GM20000 (cell line): ENCODE data around the gene LMX1B.

Source experiments
- DNase-seq: peaks from one replicate; pipeline ENCODE4 v3.0.0; 2012; ENCODE audit warnings: low spot score
- TF ChIP-seq, protein P1 (sequence below): IDR thresholded peaks from 2 replicates; pipeline ENCODE4 v1.5.1; 2012; ENCODE audit warnings: mild to moderate bottlenecking, control low read depth; ENCODE audit errors: extremely low read depth, missing control alignments

LMX1B gene

DNA sequence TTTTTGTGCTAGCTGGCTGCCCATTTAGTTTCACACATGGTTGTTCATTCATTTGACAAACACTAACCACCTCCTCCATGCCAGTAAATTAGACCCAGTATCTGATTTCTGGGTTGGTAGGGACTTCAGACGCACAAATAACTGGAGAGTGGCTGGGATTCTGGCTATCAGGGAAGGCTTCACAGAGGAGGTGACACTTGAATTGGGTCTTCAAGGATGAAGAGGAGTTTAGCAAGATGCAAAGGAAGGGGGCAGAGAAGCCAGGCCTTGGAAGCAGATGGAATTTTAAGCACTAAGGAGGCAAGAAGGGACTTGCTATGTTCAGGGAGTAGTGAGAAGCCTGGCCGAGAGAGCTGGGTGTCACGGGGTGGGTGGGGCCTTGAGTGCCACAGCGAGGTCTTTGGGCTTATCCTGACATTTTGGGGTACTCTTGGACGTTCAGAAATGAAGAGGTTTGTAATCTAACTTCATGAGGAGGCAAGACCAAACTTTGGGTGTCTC, 71.3 kb downstream of the LMX1B start:
- TF ChIP-seq, protein P1, sequence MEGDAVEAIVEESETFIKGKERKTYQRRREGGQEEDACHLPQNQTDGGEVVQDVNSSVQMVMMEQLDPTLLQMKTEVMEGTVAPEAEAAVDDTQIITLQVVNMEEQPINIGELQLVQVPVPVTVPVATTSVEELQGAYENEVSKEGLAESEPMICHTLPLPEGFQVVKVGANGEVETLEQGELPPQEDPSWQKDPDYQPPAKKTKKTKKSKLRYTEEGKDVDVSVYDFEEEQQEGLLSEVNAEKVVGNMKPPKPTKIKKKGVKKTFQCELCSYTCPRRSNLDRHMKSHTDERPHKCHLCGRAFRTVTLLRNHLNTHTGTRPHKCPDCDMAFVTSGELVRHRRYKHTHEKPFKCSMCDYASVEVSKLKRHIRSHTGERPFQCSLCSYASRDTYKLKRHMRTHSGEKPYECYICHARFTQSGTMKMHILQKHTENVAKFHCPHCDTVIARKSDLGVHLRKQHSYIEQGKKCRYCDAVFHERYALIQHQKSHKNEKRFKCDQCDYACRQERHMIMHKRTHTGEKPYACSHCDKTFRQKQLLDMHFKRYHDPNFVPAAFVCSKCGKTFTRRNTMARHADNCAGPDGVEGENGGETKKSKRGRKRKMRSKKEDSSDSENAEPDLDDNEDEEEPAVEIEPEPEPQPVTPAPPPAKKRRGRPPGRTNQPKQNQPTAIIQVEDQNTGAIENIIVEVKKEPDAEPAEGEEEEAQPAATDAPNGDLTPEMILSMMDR, result no peak
- no peak for DNase-seq

DNA sequence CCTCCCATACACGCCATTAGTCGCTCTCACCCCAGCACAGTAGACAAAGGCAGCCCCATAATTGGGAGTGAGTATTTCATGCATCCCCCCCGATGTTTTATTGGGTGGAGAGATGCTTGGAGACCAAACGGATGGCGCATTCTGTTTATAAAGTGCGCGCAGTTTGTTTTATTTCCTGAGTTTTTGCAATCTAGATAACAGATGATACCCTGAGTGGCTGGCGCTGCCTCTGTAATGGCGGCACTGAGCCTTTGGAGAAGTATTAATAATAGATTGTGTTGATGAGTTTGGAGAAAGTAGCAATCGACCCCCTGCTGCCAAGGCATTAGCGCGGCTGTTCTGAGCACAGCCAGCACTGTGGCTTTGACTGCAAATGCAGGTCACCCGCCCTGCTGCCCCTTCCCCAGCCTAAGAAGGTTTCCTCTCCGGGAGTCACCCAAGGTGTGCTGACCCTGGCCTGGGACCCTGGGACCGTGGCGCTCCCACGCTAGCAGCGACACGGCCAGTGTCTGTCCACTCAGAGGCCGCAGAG, 74.3 kb downstream of the LMX1B start:
- TF ChIP-seq, protein P1, result no peak
- no peak for DNase-seq

DNA sequence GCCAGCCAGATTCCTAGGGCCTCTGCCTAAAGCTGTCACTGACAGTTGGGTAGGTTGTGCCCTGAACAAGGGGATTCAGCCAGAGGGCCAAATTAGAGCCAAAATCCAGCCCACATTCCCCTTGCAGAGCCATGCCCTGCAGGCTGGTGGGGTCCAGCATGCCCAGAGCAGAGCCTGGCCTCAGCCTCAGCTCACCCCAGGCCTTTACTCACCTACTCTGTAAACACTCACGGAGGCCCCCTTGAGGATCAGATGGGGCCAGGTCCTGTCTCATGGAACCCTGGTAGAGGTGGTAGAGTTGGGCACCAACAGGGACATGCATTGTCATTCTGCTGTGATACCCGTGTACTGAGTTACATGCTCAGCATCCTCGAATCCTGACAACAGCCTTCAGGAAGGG, 74.9 kb downstream of the LMX1B start:
- DNase-seq, result no peak
- TF ChIP-seq, protein P1, result no peak

DNA sequence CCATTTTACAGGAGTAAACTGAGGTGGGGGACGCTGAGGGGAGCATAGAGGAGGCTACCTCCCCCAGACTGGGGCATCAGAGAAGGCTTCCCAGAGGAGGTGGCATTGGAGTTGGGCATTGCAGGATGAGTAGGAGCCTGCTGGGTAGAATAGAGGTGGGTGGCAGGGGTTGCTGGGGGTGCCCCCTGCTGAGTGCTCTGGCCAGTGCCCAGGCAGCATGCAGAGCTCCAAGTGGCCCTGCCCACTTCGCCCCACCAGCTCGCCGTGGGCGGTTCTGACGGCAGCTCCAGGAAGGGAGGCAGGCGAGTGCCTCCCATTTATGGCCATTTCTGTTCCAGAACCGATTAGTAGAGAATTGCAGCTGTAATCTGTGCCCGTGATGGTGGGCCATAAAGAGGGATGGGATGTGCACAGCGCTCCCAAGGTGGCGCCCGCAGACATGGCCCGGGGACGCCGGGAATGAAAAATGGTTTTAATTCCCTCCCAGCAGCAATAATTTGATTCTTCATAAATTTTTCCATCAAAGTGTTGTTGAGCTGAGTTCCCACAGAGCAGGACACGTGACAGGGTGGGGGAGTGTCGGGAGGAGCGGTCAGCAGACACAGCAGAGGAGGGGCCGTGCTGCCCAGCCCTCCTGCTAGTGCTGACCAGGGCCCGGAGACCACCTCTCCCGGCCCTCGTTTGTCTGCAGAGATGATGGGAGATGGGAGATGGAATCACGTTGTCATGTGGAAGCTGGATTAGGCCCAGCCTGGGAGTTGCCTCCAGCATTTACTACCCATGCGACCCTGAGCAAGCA, 75.5 kb downstream of the LMX1B start:
- TF ChIP-seq, protein P1, result no peak
- DNase-seq, result no peak

DNA sequence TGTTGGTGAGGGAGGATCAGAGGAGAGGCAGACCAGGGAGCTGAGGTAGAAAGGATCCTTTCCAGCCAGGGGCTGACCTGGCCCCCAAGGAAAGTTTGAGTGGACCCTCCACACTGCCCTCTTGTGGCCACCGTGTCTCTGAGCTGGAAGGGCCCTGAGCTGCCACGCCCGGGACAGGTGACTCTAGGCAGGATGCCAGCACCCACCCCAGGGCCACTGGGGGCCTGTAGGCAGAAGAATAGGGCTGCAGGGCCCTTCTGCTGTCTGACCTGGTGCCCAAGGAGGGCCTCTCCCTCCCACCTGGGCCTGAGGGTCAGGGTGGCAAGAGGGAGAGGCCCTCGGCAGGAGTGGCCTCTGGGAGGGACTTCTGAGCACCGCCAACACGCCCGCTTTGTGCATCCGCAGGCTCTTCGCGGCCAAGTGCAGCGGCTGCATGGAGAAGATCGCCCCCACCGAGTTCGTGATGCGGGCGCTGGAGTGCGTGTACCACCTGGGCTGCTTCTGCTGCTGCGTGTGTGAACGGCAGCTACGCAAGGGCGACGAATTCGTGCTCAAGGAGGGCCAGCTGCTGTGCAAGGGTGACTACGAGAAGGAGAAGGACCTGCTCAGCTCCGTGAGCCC, 76.8 kb downstream of the LMX1B start:
- DNase-seq, result peak; percentile 86
- TF ChIP-seq, protein P1, result peak; percentile 55

DNA sequence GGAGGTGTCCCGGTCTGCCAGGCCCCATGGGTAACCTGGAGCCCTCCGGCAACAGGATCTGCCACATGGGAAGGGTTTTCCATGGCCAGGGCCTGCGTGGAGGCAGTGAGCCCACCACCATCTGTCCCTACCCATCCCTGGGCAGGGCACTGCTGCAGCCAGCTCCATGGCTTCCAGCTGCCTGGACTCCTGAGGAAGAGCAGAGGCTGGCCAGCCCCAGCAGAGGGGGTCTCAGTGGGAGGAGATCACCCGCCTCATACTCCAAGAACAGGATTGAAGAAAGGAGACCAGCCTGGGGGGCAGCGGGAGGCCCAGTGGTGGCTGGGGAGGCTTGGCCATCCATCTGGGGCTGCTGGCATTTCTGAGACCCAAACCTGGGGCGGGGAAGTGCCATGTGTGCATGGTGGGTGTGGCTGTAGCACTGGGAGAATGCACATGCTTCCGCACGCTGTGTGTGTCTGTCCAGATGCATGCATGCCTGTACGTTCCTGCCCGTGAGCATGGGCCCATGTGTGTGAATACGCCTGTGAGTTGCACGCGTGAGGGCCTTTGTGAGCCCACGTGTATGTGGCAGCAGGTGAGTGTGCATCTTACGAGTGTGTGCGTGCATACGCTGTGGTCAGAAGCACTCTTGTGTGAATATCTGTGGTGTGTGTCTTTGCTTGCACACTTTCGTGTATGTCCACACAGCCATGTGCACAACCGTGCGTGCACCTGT, 78.5 kb downstream of the LMX1B start:
- no peak for DNase-seq
- TF ChIP-seq, protein P1, result no peak
